HG03439 (cell line): ENCODE results near the gene CRTC1.
A peak's percentile ranks its signal among the peaks of the same experiment; 100 is the strongest.

Source experiments
- ATAC-seq: cut with Tn5 transposase; IDR thresholded peaks from one replicate; pipeline ENCODE4 v1.9.1; 2021; ENCODE audit warnings: mild to moderate bottlenecking, moderate library complexity; ENCODE audit not compliant: unreplicated experiment

The CRTC1 gene

DNA sequence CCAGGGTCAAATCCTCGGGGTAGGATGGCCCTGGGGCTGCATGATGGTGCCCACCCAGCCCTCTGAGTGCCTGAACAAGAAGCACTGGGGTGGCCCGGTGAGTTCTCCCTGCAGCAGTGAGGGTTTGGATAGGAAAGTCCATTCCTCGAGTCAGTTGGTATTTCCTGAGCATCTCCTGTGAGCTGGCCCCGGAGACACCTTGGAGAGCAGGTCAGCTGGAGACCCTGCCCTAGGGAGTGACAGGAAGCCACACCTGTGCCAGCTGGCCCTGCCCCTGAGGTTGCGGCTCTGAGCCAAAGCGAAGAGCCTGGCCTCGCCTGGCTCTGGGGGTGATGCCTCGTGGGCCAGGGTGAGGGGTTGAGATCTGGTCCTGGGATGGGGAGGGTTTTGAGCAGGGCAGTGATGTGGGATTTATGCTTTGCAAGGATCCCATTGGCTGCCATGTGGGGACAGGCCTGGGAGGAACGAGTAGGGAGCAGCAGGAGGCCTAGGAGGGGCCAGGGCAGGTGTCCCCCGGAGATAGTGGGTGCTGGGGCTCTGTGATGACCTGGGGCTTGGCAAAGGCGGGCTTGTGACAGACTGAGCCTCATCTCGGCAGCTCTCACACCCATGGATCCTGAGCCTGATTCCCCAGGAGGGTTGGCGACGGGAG is 16.0 kb downstream of the CRTC1 start:
- ATAC-seq, result no peak

DNA sequence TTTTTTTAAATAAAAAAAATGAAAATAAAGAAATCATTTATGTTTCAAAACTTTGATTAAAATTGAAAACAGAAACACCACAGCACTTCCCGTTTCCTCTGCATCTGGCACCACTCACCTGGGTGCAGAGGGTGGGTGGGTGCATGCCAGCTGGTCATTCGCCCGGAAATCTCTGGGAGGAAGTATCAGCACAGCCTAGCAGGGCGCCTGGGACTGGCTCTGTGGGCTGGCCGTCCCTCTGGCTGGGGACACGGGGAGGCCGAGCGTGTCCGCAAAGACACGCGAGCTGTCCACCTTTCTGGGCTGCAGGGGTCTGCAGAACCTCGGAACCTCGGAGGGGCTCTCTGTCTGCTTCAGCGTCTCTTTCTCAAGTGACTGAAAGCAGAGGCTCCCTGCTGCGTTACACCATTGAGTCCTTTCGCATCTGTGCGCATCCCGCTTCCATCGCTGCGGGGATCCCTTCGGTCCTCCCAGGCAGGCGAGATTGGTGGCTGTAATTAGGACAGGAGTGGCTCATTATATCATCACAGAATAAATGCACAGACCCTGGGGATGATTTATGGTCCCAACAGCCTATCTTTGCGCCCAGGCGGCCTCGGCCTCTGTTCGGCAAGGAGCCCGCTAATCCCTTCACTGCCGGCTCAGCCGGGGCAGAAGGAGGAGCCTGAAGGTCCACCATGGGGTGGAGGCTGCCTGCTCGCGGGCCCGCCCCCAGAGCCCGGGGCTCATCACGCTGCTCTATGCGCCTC is 17.2 kb downstream of the CRTC1 start:
- ATAC-seq, result peak; percentile 60

DNA sequence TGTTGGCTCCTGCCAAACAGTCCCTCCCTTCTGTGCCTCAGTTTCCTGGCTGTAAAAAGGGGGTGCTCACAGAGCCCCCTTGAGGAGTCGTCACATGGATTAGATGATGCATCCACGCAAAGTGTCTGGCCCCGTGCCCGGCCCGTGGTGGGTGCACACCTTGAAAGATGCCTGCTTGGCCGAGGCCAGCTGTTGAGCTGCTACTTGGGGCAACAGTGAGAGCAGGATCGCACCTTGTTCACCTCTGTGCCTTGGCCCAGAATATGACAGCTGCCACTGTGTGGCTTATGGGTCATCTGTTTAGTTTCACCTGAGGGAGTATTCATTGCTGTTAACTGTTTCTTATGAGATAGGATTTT is 17.7 kb downstream of the CRTC1 start:
- ATAC-seq, result peak; percentile 23

DNA sequence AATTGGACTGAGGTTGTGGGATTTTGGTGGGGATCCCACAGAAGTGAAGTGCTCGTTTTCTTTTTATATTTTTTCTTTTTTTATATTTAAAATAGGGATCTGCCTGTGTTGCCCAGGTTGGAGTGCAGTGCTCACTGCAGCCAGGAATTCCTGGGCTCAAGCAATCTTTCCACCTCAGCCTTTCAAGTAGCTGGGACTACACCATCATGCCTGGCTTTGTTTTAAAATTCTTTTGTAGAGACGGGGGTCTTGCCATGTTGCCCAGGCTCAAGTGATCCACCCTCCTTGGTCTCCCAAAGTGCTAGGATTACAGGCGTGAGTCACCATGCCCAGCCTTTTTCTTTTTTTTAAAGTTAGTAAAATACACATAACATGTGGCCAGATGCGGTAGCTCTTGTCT is 20.6 kb downstream of the CRTC1 start:
- no peak for ATAC-seq

DNA sequence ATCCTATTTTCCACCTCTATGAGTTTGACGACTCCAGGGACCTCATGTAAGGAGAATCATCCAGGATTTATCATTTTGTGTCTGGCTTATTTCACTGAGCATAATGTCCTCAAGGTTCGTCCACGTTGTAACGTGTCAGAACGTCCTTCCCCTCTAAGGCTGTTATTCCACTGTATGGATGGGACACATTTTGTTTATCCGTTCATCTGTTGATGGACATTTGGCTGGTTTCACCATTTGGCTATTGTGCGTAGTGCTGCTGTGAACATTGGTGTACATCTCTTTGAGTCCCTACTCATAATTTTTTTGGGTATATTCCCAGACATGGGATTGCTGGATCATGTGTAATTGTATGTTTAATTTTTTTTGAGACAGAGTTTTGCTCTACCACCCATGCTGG is 21.5 kb downstream of the CRTC1 start:
- ATAC-seq, result no peak

DNA sequence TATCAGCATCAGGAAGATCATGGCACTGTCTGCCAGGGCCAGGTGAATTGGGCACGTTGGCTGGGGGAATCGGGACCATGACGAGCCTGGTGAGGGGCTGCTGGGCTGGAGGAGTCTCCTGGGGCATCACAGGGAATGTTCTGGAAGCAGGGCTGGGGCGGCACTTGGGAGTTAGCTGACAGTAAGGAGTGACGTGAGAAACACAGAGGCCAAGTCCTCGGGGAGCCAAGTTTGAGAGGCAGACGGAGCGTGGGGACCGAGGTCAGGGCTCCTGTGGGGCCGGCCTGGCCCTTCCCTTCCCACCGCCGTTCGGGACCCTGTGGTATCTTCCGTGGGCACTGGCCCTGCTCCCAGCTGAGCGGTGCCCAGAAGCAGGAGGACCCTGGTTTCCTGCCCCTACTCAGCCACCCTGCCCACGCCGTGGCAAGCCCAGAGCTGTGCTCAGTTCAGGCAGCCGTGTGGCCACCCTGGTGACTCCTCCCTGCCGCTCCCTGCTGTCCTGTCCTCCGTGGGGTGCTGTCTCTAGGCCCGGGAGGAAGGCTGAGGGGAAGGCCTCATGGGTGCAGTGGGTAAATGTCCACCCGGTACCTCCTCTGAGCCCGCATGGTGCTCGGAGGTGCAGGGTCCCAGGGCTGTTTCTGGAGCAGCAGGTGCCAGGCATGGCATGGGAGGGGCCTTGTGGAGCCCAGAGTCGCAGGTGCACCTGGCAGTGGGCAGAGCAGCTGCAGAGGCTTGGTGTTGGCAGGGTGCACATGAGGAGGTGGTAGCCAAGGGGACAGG is 25.2 kb downstream of the CRTC1 start:
- ATAC-seq, result no peak

DNA sequence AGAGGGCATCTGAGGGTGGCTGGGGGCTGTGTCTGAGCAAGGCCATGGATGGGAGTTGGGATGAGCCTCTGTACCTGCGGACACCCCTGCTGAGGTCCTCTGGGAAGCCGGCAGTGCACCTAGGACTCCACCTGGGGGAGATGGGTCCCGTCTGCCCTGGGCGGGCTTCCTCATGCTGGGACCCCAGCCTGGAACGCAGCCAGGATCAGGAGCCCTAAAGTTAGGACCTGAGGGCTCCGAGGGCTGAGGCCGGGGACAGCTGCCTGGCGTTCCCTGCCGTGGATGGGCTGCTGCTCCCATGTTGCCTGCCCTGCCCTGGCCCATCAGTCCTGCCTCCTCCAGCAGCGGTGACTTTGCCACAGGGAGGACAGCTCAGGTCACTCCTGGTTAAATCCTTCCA is 26.1 kb downstream of the CRTC1 start:
- ATAC-seq, result no peak

DNA sequence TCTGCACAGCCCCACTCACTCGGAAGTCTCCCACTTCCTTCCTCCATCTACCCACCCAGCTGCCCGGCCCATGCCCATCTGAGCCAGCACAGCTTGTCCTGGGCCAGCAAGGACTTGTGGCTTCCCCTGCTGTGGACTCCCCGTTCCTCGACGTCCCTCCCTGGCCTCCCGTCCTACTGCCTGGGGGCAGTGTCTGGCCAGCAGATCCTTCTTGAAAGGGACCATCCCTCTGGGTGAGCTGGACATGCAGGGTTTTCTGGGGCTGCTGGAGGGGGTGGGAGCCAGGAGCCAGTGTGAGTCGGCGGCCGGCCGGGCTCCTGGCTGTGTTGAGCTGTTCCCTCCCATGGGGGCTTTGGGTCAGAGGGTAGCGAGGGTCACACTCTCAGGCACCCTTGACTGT is 26.7 kb downstream of the CRTC1 start:
- ATAC-seq, result no peak

DNA sequence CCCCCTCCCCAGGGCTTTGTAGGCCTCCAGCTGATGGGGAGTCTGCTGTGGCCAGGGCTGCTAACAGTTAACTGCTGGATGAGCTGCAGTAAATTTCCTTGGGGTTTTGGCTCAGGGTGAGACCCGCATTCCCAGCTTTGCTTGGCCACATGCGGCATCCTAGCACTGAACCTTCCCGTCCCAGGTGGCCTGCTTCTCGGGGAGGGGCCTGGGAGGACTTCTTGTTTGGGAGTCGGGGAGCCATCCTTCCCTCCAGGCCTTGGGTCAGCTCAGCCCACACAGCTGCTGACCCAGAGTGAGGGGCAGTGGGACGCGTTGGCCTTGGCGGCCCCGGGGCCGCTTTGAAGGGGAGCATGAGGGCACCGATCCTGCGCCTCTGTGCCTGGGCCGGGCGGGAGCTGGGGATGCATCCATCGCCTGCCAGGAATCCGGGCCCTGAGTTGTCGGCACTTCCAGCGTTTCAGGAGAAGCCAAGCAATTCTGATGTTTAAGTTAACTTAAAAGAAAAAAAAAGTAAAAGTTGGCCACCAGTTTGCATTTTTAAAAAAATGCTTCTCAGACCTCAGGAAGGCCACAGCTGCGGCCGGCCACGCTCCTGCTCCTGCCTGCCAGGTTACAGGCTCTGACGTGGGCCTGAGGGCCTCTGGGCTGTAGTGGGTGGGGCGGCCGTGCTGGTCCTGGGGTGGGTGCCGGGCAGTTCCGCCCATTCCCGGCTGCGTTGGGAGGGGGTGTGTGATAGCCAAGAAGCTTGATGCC is 27.7 kb downstream of the CRTC1 start:
- no peak for ATAC-seq

DNA sequence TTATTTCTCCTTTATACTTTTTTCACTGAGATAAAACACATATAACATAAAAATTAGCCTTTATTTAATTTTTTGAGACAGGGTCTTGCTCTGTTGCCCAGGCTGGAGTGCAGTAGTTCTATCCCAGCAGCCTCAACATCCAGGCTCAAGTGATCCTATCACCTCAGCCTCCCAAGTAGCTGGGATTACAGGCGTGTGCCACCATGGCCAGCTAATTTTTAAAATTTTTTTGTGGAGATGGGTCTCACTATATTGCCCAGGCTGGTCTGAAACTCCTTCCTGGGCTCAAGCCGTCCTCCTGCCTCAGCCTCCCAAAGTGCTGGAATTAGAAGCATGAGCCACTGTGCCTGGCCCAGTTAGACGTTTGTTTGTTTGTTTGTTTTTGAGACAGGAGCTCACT is 28.4 kb downstream of the CRTC1 start:
- no peak for ATAC-seq

DNA sequence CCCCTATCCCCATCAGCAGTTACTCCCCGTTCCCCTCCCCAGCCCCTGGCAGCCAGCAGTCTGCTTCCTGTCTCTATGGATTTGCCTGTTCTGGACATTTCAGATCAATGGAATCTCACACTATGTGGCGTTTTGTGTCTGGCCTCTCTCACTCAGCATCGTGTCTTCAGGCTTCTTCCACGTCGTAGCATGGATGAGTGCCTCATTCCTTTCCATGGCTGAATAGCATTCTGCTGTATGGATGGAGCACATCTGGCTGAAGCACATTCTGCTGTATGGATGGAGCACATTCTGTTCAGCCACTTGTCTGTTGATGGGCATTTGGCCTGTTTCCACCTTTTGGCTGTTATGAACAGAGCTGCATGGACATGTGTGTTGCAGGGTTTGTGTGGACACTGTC is 29.5 kb downstream of the CRTC1 start:
- ATAC-seq, result no peak

DNA sequence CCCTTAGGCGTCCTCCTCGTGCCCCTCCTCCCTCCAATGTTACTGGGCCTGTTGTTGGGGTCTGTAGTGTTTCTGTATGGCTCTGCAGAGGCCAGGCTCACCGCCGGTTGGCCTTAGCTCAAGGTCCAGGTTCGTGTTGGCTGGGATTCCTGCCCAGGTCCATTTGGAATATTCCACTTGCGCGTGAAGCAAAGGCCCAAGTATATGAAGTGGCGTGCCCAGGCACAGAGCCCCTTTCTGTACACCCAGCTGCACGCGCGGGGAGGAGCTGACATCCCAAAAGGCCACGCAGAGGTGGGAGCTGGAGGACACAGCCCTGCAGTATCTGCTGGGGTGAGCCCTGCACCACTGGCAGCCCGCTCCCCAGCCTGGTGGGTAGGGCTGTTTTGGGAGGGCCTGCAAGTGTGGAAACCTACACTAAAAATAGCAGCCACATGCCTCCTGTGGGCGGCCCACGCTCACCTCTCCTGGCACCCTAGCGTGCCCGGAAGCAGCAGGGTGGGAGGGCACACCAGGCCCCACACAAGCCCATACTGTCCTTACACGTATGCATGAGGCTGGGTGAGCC is 30.2 kb downstream of the CRTC1 start:
- no peak for ATAC-seq

DNA sequence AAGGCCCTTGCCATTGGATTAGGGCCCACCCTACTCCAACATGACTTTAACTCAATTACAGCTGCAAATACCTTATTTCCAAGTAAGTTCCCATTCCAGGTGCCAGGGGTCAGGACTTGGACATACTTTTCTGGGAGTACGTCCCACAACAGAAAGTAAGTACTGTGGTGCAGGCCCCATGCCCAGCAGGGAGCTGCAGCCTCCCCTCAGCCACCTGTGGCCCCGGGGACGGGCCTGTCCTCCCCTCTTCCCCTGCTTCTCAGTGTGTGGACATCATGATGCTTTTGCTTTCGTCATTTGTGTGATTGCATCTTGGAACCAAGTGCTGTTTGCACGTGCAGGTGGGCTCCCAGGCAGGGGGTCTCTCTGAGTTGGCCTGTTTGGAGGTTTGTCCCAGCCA is 31.9 kb downstream of the CRTC1 start:
- no peak for ATAC-seq

DNA sequence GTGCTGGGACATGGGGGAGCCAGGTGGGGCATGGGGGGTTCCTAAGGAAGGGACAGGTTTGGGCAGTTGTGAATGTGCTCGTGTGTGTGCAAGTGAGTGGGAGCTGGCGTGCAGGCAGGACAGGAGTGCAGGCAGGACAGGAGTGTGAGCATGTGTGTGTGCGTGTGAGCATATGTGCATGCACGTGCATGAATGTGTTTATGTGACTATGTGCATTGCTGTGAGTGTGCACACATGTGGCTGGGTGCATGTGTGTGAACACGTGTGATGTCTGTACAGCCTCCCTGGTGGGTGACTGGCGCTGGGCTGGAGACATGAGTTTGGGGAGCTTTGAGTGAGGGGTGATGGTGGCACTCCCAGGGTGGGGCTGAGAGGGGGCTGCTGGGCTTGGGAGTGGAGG is 33.4 kb downstream of the CRTC1 start:
- no peak for ATAC-seq

DNA sequence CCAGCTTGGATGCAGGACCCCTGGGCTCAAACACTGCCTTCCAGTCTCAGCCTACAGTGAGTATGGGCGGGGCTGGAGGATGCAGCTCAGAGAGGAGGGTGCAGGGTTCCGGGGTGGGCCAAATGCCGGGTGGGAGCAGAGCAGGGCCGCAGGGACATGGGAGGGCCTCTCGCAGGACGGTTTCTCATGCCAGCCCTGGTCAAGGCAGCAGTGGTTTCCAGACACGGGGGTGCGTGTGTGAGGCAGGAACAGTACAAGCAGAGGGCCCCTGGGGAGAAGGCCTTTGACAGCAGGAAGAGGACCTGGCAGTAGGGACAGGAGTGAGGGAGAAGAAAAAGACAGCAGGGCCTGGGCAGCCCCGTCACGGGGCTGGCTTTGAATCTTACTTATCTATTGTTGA is 34.1 kb downstream of the CRTC1 start:
- no peak for ATAC-seq

DNA sequence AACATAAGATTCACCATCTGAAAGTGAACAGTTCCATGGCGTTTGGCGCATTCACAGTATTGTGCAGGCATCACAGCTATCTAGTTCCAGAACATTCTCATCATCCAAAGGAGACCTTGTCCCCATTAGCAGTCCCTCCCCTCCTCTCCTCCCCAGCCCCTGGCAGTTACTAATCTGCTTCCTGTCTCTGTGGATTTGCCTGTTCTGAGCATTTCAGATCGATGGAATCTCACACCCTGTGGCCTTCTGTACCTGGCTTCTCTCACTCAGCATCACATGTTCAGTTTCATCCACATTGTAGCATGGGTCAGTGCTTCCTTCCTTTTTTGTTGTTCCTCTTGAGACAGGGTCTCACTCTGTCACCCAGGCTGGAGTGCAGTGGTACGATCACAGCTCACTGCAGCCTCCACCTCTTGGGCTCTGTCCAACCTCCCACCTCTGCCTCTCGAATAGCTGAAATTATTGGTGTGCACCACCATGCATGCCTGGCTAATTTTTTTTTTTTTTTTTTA is 34.6 kb downstream of the CRTC1 start:
- ATAC-seq, result no peak

DNA sequence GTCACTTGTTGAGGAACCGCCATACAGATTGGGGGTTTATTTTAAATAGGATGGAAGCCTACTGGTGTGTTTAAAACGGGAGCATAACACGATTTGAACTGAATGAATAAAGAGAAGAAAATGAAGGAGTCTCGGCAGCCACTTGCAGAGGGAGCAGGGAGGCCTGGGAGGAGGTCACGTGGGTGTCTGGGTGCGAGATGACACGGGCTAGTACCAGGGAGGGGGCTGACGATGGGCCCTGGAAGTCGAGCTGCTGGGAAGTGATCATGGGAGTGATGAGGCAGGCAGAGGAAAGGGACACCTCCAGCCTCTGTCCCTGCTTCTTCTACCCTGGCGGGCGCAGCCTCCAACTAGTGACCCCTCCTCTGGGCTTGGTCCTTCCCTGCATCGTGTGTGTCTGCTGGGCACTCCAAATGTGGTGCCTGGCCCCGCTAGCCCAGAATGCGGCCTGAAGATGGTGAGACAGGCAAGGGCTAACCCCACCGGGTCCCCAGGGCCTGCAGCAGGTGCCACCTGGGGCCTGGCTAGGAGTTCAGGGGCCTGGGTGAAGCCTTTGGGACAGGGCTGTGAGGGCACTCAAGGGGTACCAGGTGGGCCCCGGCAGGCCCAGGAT is 35.5 kb downstream of the CRTC1 start:
- ATAC-seq, result no peak

DNA sequence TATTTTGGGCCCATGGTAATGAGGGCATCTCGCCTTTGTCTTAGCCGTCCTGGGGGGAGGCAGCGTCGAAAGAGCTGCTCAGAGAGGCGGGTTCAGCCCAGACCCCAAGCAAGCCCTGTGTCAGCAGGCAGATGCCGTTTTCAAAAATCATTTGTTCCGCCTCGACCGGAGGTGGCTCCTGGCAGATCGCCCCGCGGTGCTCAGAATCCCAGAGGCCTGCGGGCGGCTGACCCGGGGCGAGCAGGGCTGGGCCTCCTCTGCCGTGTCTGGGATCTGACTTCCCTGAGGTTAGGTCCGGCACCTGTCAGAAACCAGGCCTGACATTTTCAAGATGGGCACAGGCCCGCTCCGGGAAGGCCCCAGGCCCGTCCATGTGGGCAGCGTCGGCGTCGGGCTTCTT is 36.1 kb downstream of the CRTC1 start:
- ATAC-seq, result no peak

DNA sequence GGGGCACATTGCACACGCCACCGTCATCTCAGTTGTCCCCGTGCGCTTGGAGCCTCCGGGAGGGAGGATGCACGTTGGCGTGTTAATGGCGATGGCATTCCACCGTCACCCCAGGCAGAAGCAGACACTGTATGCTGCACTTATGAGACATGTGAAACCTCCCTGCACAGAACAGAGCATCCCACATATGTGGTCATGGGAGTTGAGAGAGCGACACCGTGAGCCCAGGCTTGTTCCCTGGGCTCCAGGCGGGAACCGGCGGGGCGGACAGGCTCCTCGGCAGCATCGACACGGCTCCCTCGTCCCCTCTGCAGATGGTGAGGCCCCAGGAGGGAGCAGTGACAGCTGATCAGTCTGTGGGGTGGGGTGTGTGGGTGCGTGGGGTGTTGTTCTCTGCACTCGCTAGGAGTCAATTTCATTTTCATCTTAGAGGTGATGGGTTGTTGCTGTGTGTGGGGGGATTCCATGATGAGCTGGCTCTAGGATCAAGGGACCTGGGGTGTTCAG is 40.4 kb downstream of the CRTC1 start:
- no peak for ATAC-seq
